Stimulated activated naive B cell treated with anti-CD40 and anti-IgM and Interleukin-4, amounts not matched to agents 10 μg/mL and 1 μg/mL and 100 μg/mL, for 72 hours (primary cell): ENCODE data around the gene KCTD21.
A peak's percentile ranks its signal among the peaks of the same experiment; 100 is the strongest.
"Not testable (repeated sequence)": the region's sequence is repeated elsewhere in the genome, so short reads cannot be mapped to it uniquely, and the experiment has no call there.

Source experiments
- ATAC-seq, 2 donors: fragments of 150-1000 bp; cut with Tn5 transposase; replicated peaks; 2 replicates each; pipeline ENCODE4 v1.10.0; 2021; ENCODE audit warnings: moderate library complexity in 1 of 2
- DNase-seq: peaks from one replicate; pipeline ENCODE4 v3.0.0; 2021
- H3K27ac Mint-ChIP-seq: one replicate; pipeline ENCODE4 v1.8.0; 2022; ENCODE audit warnings: mild to moderate bottlenecking, mixed read lengths
- H3K27me3 Mint-ChIP-seq, 2 donors: one replicate each; pipeline ENCODE4 v1.8.0; 2022; ENCODE audit warnings: mixed read lengths in 2 of 2
- H3K36me3 Mint-ChIP-seq, 2 donors: one replicate each; pipeline ENCODE4 v1.8.0; 2022; ENCODE audit warnings: mixed read lengths in 2 of 2, mild to moderate bottlenecking in 1 of 2
- H3K4me1 Mint-ChIP-seq, 2 donors: one replicate each; pipeline ENCODE4 v1.8.0; 2022; ENCODE audit warnings: mixed read lengths in 2 of 2, mild to moderate bottlenecking in 1 of 2
- H3K4me3 Mint-ChIP-seq, 2 donors: one replicate each; pipeline ENCODE4 v1.8.0; 2022; ENCODE audit warnings: mild to moderate bottlenecking in 2 of 2, mixed read lengths in 2 of 2, moderate library complexity in 1 of 2
- H3K9me3 Mint-ChIP-seq, 2 donors: one replicate each; pipeline ENCODE4 v1.8.0; 2022; ENCODE audit warnings: mixed read lengths in 2 of 2, mild to moderate bottlenecking in 1 of 2

Gene KCTD21

GRCh38 chr11:78188286-78189173 lies at the start of gene KCTD21, which contains the start of gene USP35:
TSS of gene KCTD21 (minus strand) at chr11:78188626. CDS start at chr11:78174554, 14,072 bp downstream.
TSS of gene USP35 (plus strand) at chr11:78188919. CDS start at chr11:78196246, 7,327 bp downstream.
- H3K27me3 Mint-ChIP-seq: no peaks in the 10 kb centered on the region
- peak; percentile 93 for DNase-seq
- H3K4me1 Mint-ChIP-seq: peaks cover 40 to 64% of the 10 kb centered on the region in 2 donors
- H3K27ac Mint-ChIP-seq: peak within 1 kb of the TSS; percentile 97
- H3K36me3 Mint-ChIP-seq: peaks cover 8 to 24% of the 10 kb centered on the region in 2 donors
- ATAC-seq: peak; percentile 92 to 93
- peak within 1 kb of the TSS; percentile 99 to 100 for H3K4me3 Mint-ChIP-seq
- peaks cover 2 to 3% of the 10 kb centered on the region in 2 donors for H3K9me3 Mint-ChIP-seq

- Mint-ChIP-seq H3K27ac (no peak overlapping the region), H3K9me3 (peaks cover 15 to 19% of the 10 kb centered on the region in 2 donors), H3K36me3 (peaks cover 34 to 41% of the 10 kb centered on the region in 2 donors), H3K4me3 (no peak overlapping the region), H3K27me3 (no peaks in the 10 kb centered on the region), H3K4me1 (peaks cover 2 to 5% of the 10 kb centered on the region in 2 donors)
- no peak for ATAC-seq
- no peak for DNase-seq
Observed at GRCh38 chr11:78237293-78238046, 49.0 kb upstream of the KCTD21 start.

GRCh38 chr11:78234006-78234405 lies 45.6 kb upstream of the KCTD21 start:
- no peak for DNase-seq
- no peak for ATAC-seq
- Mint-ChIP-seq H3K4me1 (peaks cover 9 to 10% of the 10 kb centered on the region in 2 donors), H3K36me3 (peaks cover 20 to 21% of the 10 kb centered on the region in 2 donors), H3K4me3 (no peak overlapping the region), H3K9me3 (peaks cover 0 to 8% of the 10 kb centered on the region in 2 donors), H3K27me3 (no peaks in the 10 kb centered on the region), H3K27ac (no peak overlapping the region)

- H3K27ac Mint-ChIP-seq, H3K9me3 Mint-ChIP-seq, ATAC-seq, DNase-seq, H3K27me3 Mint-ChIP-seq, H3K4me3 Mint-ChIP-seq: not testable (repeated sequence)
- peaks cover 19 to 20% of the 10 kb centered on the region in 2 donors for H3K36me3 Mint-ChIP-seq
- peaks cover 16 to 19% of the 10 kb centered on the region in 2 donors for H3K4me1 Mint-ChIP-seq
Observed at GRCh38 chr11:78233046-78233445, 44.6 kb upstream of the KCTD21 start.

GRCh38 chr11:78231962-78232501 lies 43.6 kb upstream of the KCTD21 start:
- ATAC-seq: no peak
- Mint-ChIP-seq H3K4me3 (no peak overlapping the region), H3K27me3 (no peaks in the 10 kb centered on the region), H3K27ac (no peak overlapping the region), H3K36me3 (peaks cover 9 to 10% of the 10 kb centered on the region in 2 donors), H3K4me1 (peaks cover 25 to 29% of the 10 kb centered on the region in 2 donors), H3K9me3 (peaks cover 0 to under 1% of the 10 kb centered on the region in 2 donors)
- DNase-seq: no peak

GRCh38 chr11:78230161-78230877 lies 41.9 kb upstream of the KCTD21 start:
- H3K36me3 Mint-ChIP-seq: peaks cover 6% of the 10 kb centered on the region in 2 donors
- H3K4me1 Mint-ChIP-seq: peaks cover 28 to 32% of the 10 kb centered on the region in 2 donors
- H3K27ac Mint-ChIP-seq: no peak overlapping the region

GRCh38 chr11:78229106-78229505 lies 40.7 kb upstream of the KCTD21 start:
- DNase-seq: no peak
- Mint-ChIP-seq H3K4me3 (no peak overlapping the region), H3K36me3 (peaks cover 15 to 16% of the 10 kb centered on the region in 2 donors), H3K9me3 (no peaks in the 10 kb centered on the region), H3K27me3 (no peaks in the 10 kb centered on the region), H3K27ac (no peak overlapping the region), H3K4me1 (peaks cover 38 to 45% of the 10 kb centered on the region in 2 donors)
- ATAC-seq: no peak

More at GRCh38 chr11:78230161-78230877, 41.9 kb upstream of the KCTD21 start:
- no peaks in the 10 kb centered on the region for H3K27me3 Mint-ChIP-seq
- no peak overlapping the region for H3K4me3 Mint-ChIP-seq
- ATAC-seq: no peak
- no peaks in the 10 kb centered on the region for H3K9me3 Mint-ChIP-seq
- no peak for DNase-seq

GRCh38 chr11:78228467-78228866 lies 40.0 kb upstream of the KCTD21 start:
- ATAC-seq (peak; percentile 73 to 76), DNase-seq (peak; percentile 25)
- Mint-ChIP-seq H3K4me1 (peaks cover 43 to 51% of the 10 kb centered on the region in 2 donors), H3K27me3 (no peaks in the 10 kb centered on the region), H3K27ac (no peak overlapping the region), H3K4me3 (no peak overlapping the region), H3K36me3 (peaks cover 19% of the 10 kb centered on the region in 2 donors), H3K9me3 (no peaks in the 10 kb centered on the region)

GRCh38 chr11:78227921-78228320 lies 39.5 kb upstream of the KCTD21 start:
- no peaks in the 10 kb centered on the region for H3K9me3 Mint-ChIP-seq
- H3K27ac Mint-ChIP-seq: no peak overlapping the region
- no peaks in the 10 kb centered on the region for H3K27me3 Mint-ChIP-seq
- H3K4me1 Mint-ChIP-seq: peaks cover 48 to 56% of the 10 kb centered on the region in 2 donors
- DNase-seq (no peak), ATAC-seq (peak; percentile 60 to 68)
- H3K36me3 Mint-ChIP-seq: peaks cover 20 to 21% of the 10 kb centered on the region in 2 donors
- H3K4me3 Mint-ChIP-seq: peak overlapping the region in 1 of 2 donors; percentile 33

- no peak overlapping the region for H3K4me3 Mint-ChIP-seq
- ATAC-seq (no peak), DNase-seq (no peak)
- H3K27ac Mint-ChIP-seq: no peak overlapping the region
- peaks cover 18 to 20% of the 10 kb centered on the region in 2 donors for H3K36me3 Mint-ChIP-seq
- no peaks in the 10 kb centered on the region for H3K9me3 Mint-ChIP-seq
- no peaks in the 10 kb centered on the region for H3K27me3 Mint-ChIP-seq
- H3K4me1 Mint-ChIP-seq: peaks cover 48 to 59% of the 10 kb centered on the region in 2 donors
Observed at GRCh38 chr11:78226684-78227680, 38.6 kb upstream of the KCTD21 start.

GRCh38 chr11:78224906-78225420 lies 36.5 kb upstream of the KCTD21 start:
- no peak overlapping the region for H3K27ac Mint-ChIP-seq
- no peak for ATAC-seq
- H3K9me3 Mint-ChIP-seq: no peaks in the 10 kb centered on the region
- no peak for DNase-seq
- no peaks in the 10 kb centered on the region for H3K27me3 Mint-ChIP-seq
- peaks cover 48 to 59% of the 10 kb centered on the region in 2 donors for H3K4me1 Mint-ChIP-seq
- peaks cover 30 to 34% of the 10 kb centered on the region in 2 donors for H3K36me3 Mint-ChIP-seq
- no peak overlapping the region for H3K4me3 Mint-ChIP-seq

- Mint-ChIP-seq H3K4me1 (peaks cover 47 to 59% of the 10 kb centered on the region in 2 donors), H3K27me3 (no peaks in the 10 kb centered on the region), H3K9me3 (no peaks in the 10 kb centered on the region), H3K4me3 (no peak overlapping the region), H3K36me3 (peaks cover 30 to 34% of the 10 kb centered on the region in 2 donors), H3K27ac (peak overlapping the region; percentile 60)
- no peak for ATAC-seq
- no peak for DNase-seq
Observed at GRCh38 chr11:78224506-78224905, 36.1 kb upstream of the KCTD21 start.
